HCT116 (cell line): ENCODE measurements around the gene ZDHHC3. TPM values are rescaled to one million over a fixed set of nuclear protein-coding genes. Genes with fewer than 3 reads are reported as not detected.

Experiments used
- ATAC-seq: fragments of 200-7000 bp; cut with Tn5 transposase; 2 replicates; pipeline ENCODE4 v1.9.1; 2020; ENCODE audit warnings: mild to moderate bottlenecking, moderate library complexity
- BruUV-seq: library from RNA; stranded (reverse); fragments of 400-500 nt; replicated peaks from 2 replicates; lab custom pipeline; 2021; lab: Mats Ljungman, UMichigan
- CTCF ChIA-PET: fragments of 300-600 bp; sonication (Branson Sonifier 250); formaldehyde crosslinking; loops from one replicate; lab custom pipeline; 2021; ENCODE audit warnings: antibody characterized with exemption; lab: Charles Lee
- POLR2A ChIA-PET: fragments of 300-600, 350-600 bp; sonication (Branson Sonifier 250); formaldehyde crosslinking; loops from one replicate; lab custom pipeline; 2021; ENCODE audit warnings: antibody characterized with exemption; lab: Charles Lee
- RAD21 ChIA-PET, 2 experiments: fragments of 300-600 bp; sonication (Branson Sonifier 250); formaldehyde crosslinking; loops; one replicate each; lab custom pipeline; 2023; ENCODE audit warnings: low total read pairs in 2 of 2; ENCODE audit not compliant: uncharacterized antibody in 2 of 2, unreplicated experiment in 2 of 2, low non-redundant PET in 1 of 2; lab: Charles Lee
- DNase-seq: peaks from one replicate; pipeline ENCODE4 v3.0.0-alpha.2; 2010; ENCODE audit warnings: low read depth, low spot score
- H2AFZ ChIP-seq: fragments of 200-600 bp; shearing (Covaris generic), sonication (generic); 2 replicates; pipeline ENCODE4 v1.6.1; 2017; ENCODE audit warnings: low read depth, mixed run types, mixed read lengths, antibody characterized with exemption, low read length; ENCODE audit not compliant: poor library complexity, severe bottlenecking
- H3K27ac ChIP-seq: 2 replicates; pipeline ENCODE4 v1.5.1; 2012; ENCODE audit warnings: low read depth, low read length
- H3K27me3 ChIP-seq: fragments of 200-600 bp; sonication (generic); 2 replicates; pipeline ENCODE4 v1.6.1; 2016; ENCODE audit warnings: mixed run types, low read length, mixed read lengths; ENCODE audit not compliant: insufficient read depth
- H3K36me3 ChIP-seq, 2 experiments: fragments of 200-500 bp in 1 of 2; fragments of 200-600 bp in 1 of 2; sonication (Bioruptor generic) in 1 of 2; sonication (generic) in 1 of 2; 2 replicates each; pipeline versions ENCODE4 v1.5.1 to v1.6.1; 2014 to 2016; ENCODE audit warnings: low read length in 2 of 2, inconsistent platforms in 1 of 2, mixed read lengths in 1 of 2, mixed run types in 1 of 2; ENCODE audit not compliant: insufficient read depth in 2 of 2, control insufficient read depth in 1 of 2
- H3K4me1 ChIP-seq, 2 experiments: fragments of 200-600 bp in 1 of 2; sonication (generic) in 1 of 2; 2 replicates each; pipeline versions ENCODE4 v1.5.1 to v1.6.1; 2012 to 2017; ENCODE audit warnings: low read length in 2 of 2, inconsistent platforms in 1 of 2, mild to moderate bottlenecking in 1 of 2, mixed read lengths in 1 of 2, mixed run types in 1 of 2, moderate library complexity in 1 of 2; ENCODE audit not compliant: insufficient read depth in 2 of 2, control insufficient read depth in 1 of 2
- H3K4me2 ChIP-seq: fragments of 200-600 bp; sonication (generic); 2 replicates; pipeline ENCODE4 v1.6.1; 2017; ENCODE audit warnings: mixed run types, low read length, mixed read lengths
- H3K4me3 ChIP-seq, 2 experiments: fragments of 200-600 bp in 1 of 2; sonication (generic) in 1 of 2; replicated peaks in 1 of 2; 2 replicates each; pipeline ENCODE4 v1.5.1; 2011 to 2016; ENCODE audit warnings: low read length in 2 of 2, control low read depth in 1 of 2, low read depth in 1 of 2, mild to moderate bottlenecking in 1 of 2, mixed read lengths in 1 of 2, mixed run types in 1 of 2
- H3K79me2 ChIP-seq: fragments of 200-600 bp; sonication (generic); 2 replicates; pipeline ENCODE4 v1.6.1; 2017; ENCODE audit warnings: mild to moderate bottlenecking, mixed run types, low read length, moderate library complexity, mixed read lengths; ENCODE audit not compliant: insufficient read depth
- H3K9ac ChIP-seq: fragments of 200-600 bp; sonication (generic); 2 replicates; pipeline ENCODE4 v1.6.1; 2016; ENCODE audit warnings: low read length, mixed read lengths
- H3K9me2 ChIP-seq: fragments of 200-600 bp; sonication (generic), shearing (Covaris generic); 2 replicates; pipeline ENCODE4 v1.6.1; 2017; ENCODE audit warnings: mixed run types, mild to moderate bottlenecking, moderate library complexity; ENCODE audit not compliant: insufficient read depth
- H3K9me3 ChIP-seq, 2 experiments: fragments of 200-500 bp in 1 of 2; fragments of 200-600 bp in 1 of 2; sonication (Bioruptor generic) in 1 of 2; sonication (generic) in 1 of 2; 2 replicates each; pipeline ENCODE4 v1.6.1; 2014 to 2017; ENCODE audit warnings: low read length in 2 of 2, mixed read lengths in 2 of 2, inconsistent platforms in 1 of 2, low read depth in 1 of 2, mild to moderate bottlenecking in 1 of 2, mixed run types in 1 of 2, moderate library complexity in 1 of 2; ENCODE audit not compliant: control insufficient read depth in 1 of 2, insufficient read depth in 1 of 2
- H4K20me1 ChIP-seq: fragments of 200-600 bp; sonication (generic), shearing (Covaris generic); 2 replicates; pipeline ENCODE4 v1.6.1; 2017; ENCODE audit warnings: mixed run types, mild to moderate bottlenecking, moderate library complexity; ENCODE audit not compliant: insufficient read depth
- CEBPB ChIP-seq: IDR thresholded peaks from 2 replicates; pipeline ENCODE4 v1.6.1; 2012; ENCODE audit warnings: low read depth
- FOSL1 ChIP-seq: IDR thresholded peaks from 2 replicates; pipeline ENCODE4 v1.6.1; 2012; ENCODE audit warnings: low read depth
- POLR2A ChIP-seq: IDR thresholded peaks from 2 replicates; pipeline ENCODE4 v1.7.0; 2011; ENCODE audit warnings: borderline replicate concordance; ENCODE audit not compliant: insufficient read depth, insufficient read length; ENCODE audit errors: extremely low read depth
- SP1 ChIP-seq: IDR thresholded peaks from 2 replicates; pipeline ENCODE4 v1.6.1; 2012; ENCODE audit warnings: low read depth
- YY1 ChIP-seq: IDR thresholded peaks from 2 replicates; pipeline ENCODE4 v1.6.1; 2011; ENCODE audit warnings: low read length, low read depth, moderate library complexity, mild to moderate bottlenecking; ENCODE audit not compliant: insufficient replicate concordance; ENCODE audit errors: extremely low read depth
- intact Hi-C: fragments of 100-400 bp; cut with micrococcal nuclease; formaldehyde crosslinking; loops from 2 replicates; pipeline ENCODE4 v1.10.0; 2022
- total RNA-seq: library from RNA; stranded (reverse); gene quantifications from one replicate; pipeline ENCODE4 v1.2.1, GENCODE V29; 2021; ENCODE audit not compliant: unreplicated experiment
- TF ChIP-seq, protein P1 (sequence below): IDR thresholded peaks from 2 replicates; pipeline ENCODE4 v1.6.1; 2012
- TF ChIP-seq, protein P2 (sequence below), 3 experiments: fragments of 200-600 bp in 1 of 3; sonication (generic) in 1 of 3; IDR thresholded peaks in 2 of 3; conservative IDR thresholded peaks in 1 of 3; 2 replicates each; pipeline ENCODE4 v1.5.1; 2012 to 2017; ENCODE audit warnings: low read depth in 2 of 3, low read length in 2 of 3, antibody characterized with exemption in 1 of 3, borderline replicate concordance in 1 of 3, control low read depth in 1 of 3, mild to moderate bottlenecking in 1 of 3, mixed read lengths in 1 of 3, mixed run types in 1 of 3, moderate library complexity in 1 of 3; ENCODE audit not compliant: insufficient read depth in 1 of 3

ZDHHC3 gene
- total RNA-seq, 1 experiment from 2014 or later: 61.1 TPM

DNA sequence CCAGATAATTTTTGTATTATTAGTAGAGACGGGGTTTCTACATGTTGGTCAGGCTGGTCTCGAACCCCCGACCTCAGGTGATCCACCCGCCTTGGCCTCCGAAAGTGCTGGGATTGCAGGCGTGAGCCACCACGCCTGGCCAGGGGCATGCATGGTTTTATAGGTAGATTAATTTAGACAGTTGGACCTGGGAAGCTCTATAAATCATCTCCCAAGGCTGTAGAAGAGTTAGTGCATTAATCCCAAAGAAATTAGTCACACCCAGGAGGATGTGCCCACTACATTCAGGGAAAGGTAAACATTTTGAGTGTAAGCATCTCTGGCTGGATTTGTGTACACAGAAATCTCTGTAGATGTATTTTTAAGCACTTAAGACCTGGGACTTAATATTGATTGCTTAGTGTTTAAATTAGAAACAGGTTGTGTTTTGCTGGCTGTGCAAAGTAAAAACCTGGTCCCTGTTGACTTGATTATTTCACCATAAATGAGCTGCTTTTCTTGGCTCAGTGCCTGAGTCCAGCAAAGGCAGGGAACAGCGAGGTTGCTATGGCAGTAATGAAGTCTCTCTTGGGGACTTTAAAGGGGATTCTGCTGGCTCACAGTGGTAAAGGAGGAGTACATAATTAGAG lies 19.3 kb upstream of the ZDHHC3 start:
- TF ChIP-seq CEBPB (no peak), FOSL1 (no peak), YY1 (no peak), SP1 (no peak), POLR2A (no peak)
- TF ChIP-seq, protein P1, sequence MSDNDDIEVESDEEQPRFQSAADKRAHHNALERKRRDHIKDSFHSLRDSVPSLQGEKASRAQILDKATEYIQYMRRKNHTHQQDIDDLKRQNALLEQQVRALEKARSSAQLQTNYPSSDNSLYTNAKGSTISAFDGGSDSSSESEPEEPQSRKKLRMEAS: no peak
- TF ChIP-seq, protein P2, sequence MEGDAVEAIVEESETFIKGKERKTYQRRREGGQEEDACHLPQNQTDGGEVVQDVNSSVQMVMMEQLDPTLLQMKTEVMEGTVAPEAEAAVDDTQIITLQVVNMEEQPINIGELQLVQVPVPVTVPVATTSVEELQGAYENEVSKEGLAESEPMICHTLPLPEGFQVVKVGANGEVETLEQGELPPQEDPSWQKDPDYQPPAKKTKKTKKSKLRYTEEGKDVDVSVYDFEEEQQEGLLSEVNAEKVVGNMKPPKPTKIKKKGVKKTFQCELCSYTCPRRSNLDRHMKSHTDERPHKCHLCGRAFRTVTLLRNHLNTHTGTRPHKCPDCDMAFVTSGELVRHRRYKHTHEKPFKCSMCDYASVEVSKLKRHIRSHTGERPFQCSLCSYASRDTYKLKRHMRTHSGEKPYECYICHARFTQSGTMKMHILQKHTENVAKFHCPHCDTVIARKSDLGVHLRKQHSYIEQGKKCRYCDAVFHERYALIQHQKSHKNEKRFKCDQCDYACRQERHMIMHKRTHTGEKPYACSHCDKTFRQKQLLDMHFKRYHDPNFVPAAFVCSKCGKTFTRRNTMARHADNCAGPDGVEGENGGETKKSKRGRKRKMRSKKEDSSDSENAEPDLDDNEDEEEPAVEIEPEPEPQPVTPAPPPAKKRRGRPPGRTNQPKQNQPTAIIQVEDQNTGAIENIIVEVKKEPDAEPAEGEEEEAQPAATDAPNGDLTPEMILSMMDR (IDR thresholded peaks at IDR 0.05 in 2 of 3, conservative IDR thresholded peaks at IDR 0.05 in 1 of 3; ENCODE audit: borderline replicate concordance in 1 of 3, insufficient read depth in 1 of 3, low read depth in 2 of 3, low read length in 2 of 3): no peak
- H3K79me2 ChIP-seq: peaks cover 57% of the 10 kb centered on the region
- BruUV-seq: no TSS peak

More for the DNA sequence above, 19.3 kb upstream of the ZDHHC3 start:
- CTCF ChIA-PET: no interaction called here
- intact Hi-C loops: loop anchor here (10.0 kb wide), 1 partner anchor 460 kb away; no protein-coding TSS in a partner anchor
- ATAC-seq: no peak
- no peak overlapping the region for H3K9ac ChIP-seq
- H3K27ac ChIP-seq: peak overlapping the region; percentile 26
- H3K4me3 ChIP-seq: no peak overlapping the region
- peaks cover 19 to 48% of the 10 kb centered on the region in 2 experiments; a peak in 3 of 4 replicates for H3K36me3 ChIP-seq
- no peak overlapping the region for H2AFZ ChIP-seq
- no peaks in the 10 kb centered on the region for H3K27me3 ChIP-seq
- POLR2A ChIA-PET: interaction anchor here (0.7 kb wide), 1 partner anchor 19 kb away, joined by 4 read pairs; the partner anchor contains the start of genes EXOSC7 and ZDHHC3
- peaks cover 26 to 30% of the 10 kb centered on the region in 2 experiments for H3K4me1 ChIP-seq
- RAD21 ChIA-PET: no interaction called here
- H3K4me2 ChIP-seq: no peak overlapping the region
- H3K9me3 ChIP-seq: no peaks in the 10 kb centered on the region
- DNase-seq: no peak
- no peaks in the 10 kb centered on the region; the same call in 1 of the 2 replicates for H4K20me1 ChIP-seq
- no peaks in the 10 kb centered on the region for H3K9me2 ChIP-seq
